M059J (cell line): Measurements from ENCODE around the gene LRRC51. TPM values are rescaled to one million over a fixed set of nuclear protein-coding genes. Genes with fewer than 3 reads are reported as not detected.
"Not testable (repeated sequence)": the region's sequence is repeated elsewhere in the genome, so short reads cannot be mapped to it uniquely, and the experiment has no call there.

Experiments used
- DNase-seq: peaks from one replicate; pipeline ENCODE4 v3.0.0-alpha.2; 2012; ENCODE audit warnings: low read depth
- total RNA-seq: library from RNA; depleted of rRNA; stranded (reverse); fragments of >200 nt; shearing (Covaris generic); gene quantifications from 2 replicates; pipeline ENCODE4 v1.2.3, GENCODE V29; 2014

The LRRC51 gene
- total RNA-seq, 1 experiment from 2014 or later: 5.2 TPM

- no peak for DNase-seq
Observed at GRCh38 chr11:72103754-72104167, 23.1 kb downstream of the LRRC51 start.

DNA sequence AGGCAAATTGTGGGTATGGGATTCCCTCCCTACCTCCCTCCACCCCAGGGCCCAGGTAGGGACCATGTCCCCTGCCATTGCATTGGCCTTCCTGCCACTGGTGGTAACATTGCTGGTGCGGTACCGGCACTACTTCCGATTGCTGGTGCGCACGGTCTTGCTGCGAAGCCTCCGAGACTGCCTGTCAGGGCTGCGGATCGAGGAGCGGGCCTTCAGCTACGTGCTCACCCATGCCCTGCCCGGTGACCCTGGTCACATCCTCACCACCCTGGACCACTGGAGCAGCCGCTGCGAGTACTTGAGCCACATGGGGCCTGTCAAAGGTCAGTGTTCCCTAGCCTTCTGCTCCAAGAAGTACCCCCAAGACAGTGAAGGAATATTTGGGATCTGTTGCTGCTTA is 25.2 kb downstream of the LRRC51 start, which contains the start of gene TOMT:
Gene TOMT (plus strand): TSS at position 37 of the 400 bp plus-strand sequence. CDS start 28 bp downstream, at position 65.
- no peak for DNase-seq

DNA sequence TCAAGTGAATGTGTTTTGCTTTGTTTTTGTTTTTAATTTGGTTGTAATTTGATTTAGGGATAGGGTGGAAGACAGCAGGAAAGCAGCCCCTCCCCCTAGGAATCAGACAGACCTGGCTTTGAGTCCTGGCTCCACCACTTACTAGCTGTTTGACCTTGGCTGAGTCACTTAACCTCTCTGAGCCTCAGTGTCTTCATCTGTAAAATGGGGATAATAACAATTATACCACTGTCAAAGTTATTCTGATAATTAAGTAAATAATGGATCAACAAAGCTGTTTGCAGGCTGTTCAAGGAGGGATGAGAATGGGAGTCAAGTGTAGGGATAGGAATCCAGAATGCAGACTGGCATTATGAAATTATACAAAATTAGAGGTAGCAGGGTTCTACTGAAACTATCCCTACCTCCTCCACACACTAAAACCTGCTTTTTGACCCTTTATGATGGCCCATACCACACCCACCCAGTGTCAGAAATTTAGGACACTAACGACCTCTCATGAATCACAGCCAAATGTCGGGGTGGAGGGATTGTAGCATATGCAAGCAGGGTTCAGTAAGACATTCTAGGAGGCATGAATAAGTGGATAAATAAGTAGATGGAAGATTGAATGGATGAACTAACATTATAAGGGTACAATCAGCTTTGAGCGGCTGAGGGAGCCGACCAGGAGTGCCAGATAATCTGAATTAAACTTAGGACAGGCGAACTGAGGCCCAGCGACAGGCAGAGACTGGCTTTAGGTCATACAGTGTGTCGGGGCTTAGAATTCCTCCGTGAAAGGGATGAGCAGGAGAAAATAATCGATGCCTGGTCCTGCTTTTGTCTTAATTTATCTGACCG is 30.9 kb downstream of the LRRC51 start:
- DNase-seq: no peak

DNA sequence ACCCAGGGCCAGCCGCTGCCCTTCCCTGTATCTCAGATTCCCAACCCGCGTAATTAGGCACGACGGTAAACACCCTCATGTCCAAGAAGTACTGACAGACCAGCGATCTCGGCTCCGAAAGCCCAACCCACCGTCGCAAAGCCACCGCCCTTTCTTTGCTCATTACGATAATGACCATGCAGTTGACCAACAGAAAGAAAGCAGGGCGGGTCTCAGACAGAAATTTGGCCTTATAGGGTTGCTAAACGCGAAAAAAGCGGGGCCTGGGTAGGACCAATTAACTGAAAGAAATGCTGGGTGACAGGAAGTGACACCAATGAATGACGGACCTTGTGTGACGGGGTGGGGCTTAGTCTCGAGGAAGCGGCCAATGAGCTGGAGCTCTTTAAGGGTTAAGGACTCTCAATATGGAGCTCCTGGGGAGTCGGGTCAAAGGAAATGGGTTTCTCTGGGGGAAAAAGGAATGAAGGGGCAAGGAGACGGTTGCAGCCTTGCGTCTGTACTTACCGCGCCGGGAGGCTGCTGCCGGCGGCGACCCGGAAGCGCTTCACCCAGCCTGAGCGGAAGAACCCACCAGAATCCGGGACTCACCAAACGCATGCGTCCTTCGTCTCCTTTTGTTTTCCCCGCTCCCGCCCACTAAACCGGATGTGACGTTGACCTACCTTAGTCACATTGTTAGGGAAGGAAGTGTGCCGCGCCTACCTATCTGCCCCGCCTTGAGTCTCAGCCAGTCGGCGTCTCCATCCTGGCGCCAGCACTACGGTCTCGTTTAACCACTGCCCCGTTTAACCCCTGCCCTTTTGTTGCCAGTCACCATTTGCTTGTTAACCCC is 31.7 kb downstream of the LRRC51 start, which contains the start of gene ANAPC15:
Gene ANAPC15 (minus strand): TSS at position 553 of the 835 bp plus-strand sequence. CDS start 1,419 bp downstream, outside the sequence.
- peak; percentile 100 for DNase-seq

- DNase-seq: peak; percentile 80
Observed at GRCh38 chr11:72112978-72113808, 32.5 kb downstream of the LRRC51 start.

DNA sequence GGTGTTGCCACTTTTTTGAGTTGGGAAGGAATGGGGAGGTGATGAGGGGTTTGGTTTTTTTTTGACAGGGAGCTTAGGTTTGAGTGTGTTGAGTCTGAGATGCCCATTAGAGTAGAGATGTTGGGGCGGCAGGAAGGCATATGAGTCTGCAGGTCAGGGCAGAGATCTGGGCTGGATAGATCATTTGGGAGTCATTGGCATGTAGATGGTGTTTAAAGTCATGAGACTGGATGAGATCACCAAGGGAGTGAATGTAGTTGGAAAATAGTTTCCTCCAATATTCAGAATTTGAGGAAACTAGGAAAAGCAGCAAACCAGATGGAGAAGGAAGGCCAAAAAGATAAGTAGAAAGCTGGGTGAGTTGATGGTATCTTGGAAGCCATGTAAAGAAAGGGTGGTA is 33.9 kb downstream of the LRRC51 start:
- no peak for DNase-seq

DNA sequence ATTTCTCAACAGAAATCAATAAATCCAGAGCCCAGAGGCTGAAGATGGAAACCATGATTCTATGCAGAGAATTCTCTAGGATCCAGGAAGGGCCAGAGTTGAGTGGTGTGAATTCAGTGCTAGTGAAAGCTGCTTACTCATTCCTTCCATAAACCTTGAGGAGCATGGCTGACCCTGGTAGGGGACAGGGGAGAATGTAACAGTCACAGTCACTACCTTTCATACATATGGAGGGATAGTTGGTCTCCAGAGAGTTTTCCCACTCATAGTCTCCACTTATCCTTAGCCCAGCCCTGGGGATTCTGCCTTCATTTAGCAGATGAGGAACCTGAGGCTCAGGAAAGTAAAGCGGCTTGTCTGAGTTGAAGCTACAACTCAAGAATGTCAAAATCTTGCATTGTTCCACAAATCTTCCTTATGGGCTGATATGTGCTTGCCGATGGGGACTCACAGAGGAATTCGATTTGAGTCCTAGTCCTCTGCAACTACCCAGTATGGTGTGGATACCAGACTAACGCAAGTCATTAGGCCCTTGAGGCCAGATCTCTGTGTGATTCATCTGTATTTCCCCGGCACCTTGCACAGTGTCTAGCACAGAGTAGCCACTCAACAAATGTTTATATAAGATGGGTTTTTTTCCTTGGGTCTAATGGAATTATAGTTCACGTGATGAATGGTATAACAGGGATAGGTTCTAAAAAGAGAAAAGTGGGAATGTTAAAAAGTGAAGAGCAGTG is 35.5 kb downstream of the LRRC51 start:
- DNase-seq: peak; percentile 31

GRCh38 chr11:72119198-72119597 is 38.5 kb downstream of the LRRC51 start:
- no peak for DNase-seq

DNA sequence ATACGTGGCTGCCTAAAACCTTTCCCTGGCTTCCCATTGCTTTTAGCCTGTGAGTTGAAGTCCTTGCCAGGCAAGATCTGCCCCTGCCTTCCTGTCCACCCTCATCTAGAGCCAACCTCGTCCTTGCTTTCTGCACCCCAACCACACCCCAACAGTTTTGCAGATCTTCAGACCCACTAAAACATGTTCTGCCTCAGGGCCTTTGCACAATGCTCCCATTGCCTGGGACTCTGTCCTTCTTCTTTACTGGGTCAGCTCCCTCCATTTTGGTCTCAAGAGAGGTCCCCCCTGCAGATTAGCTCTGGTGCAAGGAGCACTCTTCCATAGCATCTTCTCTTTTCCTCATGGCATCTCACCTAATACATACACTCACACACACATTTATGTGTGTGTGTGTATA is 40.3 kb downstream of the LRRC51 start:
- DNase-seq: no peak

DNA sequence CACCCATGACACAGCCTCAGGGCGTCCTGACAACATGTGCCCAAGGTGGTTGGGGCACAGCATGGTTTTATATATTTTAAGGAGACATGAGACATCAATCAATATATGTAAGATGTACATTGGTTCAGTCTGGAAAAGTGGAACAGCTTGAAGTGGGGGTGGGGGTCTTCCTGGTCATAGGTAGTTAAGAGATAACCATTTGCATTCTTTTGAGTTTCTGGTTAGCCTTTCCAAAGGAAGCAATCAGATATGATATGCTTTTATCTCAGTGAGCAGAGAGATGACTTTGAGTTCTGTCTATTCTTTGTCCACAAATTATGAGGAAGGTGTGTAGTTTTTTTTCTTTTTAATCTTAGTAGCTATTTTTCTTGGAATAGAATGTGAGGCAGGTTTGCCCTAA is 42.0 kb downstream of the LRRC51 start:
- DNase-seq: no peak

DNA sequence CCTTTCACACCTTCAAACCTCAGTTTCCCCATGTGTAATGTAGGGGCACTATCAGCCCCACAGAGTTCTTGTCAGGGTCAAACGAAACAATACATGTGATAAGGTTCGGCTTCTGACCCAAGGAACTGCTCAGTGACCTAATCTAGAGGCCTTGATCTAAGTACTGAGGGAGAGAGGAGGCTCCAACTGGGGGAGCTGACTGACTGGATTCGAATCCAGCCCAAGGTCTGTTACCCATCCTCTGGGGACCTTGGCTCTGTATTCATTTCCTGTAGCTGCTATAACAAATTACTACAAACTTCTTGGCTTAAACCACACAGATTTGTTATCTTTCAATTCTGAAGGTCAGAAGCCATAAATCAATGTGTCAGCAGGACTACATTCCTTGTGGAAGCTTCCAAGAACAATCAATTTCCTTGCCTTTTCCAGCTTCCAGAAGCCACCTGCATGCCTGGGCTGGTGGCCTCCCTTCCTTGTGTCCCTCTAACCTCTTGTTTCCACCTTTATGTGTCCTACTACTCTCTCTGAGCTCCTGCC is 42.5 kb downstream of the LRRC51 start:
- DNase-seq: peak; percentile 33

DNA sequence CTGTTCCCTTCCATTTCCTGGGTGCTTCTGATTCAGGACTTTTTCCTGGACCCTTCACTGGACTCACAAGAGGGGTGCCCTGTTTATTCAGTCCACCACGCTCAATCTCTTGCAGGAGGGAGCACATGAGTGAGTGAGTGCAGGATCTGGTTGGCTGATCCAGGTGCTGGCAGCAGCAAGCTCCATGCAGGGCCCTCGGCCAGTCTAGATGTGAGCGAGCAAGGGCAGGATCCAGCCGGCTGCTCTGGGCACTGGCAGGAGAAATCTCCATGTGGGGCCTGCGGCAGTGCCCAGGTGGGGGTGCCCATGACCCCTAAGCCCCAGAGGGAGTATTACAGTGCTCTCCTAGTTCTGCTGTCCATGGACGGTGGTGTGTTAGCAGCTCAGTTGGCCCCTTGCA is 43.4 kb downstream of the LRRC51 start:
- no peak for DNase-seq

DNA sequence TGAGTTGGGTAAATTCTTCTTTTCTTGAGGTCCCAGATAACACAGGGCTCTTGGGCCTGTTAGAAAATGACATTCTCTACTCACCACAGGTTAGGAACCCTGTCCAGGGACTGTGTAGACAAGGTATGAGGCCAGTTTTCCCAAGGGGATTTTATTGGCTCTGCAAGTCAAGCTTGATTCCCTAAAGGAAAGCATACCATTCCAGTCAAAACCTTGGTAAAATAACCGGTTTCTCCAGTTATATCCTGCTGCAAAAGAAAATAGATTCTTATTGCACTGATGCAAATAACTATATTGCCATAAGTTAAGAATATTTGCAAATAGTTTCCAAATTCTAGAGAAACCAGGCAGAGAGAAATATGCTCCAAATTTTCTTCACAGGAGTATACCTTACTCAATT is 45.3 kb downstream of the LRRC51 start:
- DNase-seq: no peak

DNA sequence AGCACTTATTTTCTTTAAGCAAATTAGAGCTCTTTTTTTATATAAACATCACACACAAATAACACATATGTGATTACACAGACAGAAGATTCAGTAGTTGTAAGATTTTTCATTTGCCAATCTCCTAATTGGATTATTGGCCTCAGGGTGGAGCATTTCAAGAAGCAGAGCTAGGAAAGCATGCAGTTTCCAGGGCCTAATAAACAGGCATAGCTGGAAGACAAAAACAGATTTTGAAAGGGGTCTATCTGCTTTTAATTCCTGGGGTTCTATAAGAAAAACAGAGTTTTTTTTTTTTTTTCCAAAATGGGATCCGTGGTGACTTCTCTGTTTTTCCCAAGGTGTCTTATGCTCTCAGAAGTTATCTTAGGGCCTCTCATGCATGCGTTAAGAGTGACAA is 47.3 kb downstream of the LRRC51 start:
- no peak for DNase-seq

DNA sequence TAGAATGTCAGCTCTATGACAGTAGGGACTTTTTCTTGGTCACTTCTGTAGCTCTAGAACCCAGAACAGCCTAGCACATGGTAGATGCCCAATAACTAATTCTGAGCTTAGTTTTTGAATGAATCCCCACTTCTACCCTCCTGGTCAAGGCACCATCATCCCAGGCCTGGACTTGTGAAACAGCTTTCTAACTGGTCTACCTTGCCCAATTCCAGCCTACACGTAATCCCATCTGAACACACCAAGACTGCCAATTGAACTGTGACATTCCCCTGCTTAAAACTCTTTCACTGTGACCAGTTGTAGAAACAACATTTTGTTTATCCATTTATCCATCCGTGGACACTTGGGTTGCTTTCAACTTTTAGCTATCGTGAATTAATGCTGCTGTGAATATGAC is 48.7 kb downstream of the LRRC51 start:
- no peak for DNase-seq

DNA sequence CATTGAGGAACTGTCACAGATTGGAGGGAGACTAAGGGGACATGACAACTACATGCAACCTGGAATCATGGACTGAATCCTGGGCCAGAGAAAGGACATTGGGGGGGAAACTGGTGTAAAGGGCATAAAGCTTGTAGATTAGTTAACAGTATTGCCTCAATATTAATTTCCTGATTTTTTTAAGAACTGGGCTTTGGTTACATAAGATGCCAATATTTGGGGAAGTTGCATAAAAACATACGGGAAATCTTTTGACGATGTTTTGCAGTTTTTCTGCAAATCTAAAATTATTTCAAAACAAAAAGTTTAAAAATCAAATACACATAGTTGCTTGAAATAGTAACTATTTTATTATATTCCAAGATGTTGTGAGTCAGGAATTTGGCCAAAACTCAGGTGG is 52.0 kb downstream of the LRRC51 start:
- DNase-seq: no peak

DNA sequence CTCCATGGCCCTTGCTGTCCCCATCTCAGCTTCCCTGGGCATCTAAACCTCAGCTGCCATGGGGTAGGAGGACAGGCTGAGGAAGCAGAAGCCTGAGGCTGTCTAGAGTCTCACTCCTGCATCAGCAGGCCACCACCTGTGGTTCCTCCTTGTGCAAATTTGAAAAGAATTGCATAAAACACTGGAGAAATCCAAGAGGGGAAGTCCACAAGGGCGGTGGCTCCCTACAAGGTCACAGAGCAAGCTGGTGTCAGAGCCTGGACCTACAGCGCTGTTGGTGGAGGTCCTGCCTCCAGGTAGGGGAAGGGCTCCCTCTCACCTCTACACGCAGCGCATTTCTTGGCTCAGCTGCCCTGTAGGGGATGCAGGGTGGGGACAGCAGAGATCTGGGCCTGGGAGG is 54.8 kb downstream of the LRRC51 start, which contains the start of gene FOLR3:
Gene FOLR3 (plus strand): TSS at position 253 of the 400 bp plus-strand sequence. CDS start 228 bp downstream, outside the sequence.
- DNase-seq: not testable (repeated sequence)

GRCh38 chr11:72135891-72136683 is 55.4 kb downstream of the LRRC51 start:
- DNase-seq: no peak

DNA sequence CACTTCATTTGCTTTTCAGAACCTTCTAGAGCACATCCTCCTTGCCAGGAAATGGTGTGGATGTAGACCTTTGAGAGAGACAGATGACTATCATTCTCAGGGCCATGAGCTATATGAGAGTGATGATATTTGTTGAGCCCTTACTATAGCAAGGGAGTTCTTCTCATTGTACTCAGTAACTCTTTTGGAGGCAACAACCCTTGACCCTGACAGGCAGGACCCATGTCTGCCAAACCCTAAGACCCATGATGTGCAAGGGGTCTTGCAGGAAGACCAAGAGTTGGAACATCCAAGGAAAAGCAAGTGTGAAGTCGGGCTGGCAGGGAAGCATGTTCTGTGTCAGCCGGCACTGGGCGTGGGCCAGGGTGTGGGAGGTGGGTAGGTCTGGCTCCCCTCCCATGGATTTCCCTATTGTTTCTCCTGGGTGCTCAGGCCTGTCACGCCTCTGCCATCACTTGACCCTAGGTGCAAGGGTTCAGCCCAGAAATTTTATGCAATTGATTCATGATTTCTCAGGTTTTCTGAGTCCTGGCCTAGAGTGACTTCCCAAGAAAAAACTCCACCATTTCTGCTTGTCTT is 56.1 kb downstream of the LRRC51 start:
- DNase-seq: no peak
